ENCODE measurements around the gene ANKLE2.

DNA sequence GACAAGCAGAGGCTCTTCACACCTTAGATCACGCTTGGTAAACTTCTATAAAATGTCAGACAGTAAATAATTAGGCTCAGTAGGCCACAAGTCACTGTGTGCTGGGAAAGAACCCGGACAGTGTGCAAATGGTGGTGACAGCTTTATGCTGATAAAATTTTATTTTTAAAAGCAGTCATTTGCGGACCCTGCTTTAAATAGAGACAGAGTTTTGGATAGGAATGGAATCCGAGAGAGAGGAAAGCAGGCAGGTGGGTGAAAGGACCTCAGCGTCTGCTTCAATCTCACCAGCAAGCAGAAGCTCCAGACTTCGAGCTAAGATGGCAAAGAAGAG lies 21.4 kb downstream of the ANKLE2 start:
- TF ChIP-seq, protein P1, sequence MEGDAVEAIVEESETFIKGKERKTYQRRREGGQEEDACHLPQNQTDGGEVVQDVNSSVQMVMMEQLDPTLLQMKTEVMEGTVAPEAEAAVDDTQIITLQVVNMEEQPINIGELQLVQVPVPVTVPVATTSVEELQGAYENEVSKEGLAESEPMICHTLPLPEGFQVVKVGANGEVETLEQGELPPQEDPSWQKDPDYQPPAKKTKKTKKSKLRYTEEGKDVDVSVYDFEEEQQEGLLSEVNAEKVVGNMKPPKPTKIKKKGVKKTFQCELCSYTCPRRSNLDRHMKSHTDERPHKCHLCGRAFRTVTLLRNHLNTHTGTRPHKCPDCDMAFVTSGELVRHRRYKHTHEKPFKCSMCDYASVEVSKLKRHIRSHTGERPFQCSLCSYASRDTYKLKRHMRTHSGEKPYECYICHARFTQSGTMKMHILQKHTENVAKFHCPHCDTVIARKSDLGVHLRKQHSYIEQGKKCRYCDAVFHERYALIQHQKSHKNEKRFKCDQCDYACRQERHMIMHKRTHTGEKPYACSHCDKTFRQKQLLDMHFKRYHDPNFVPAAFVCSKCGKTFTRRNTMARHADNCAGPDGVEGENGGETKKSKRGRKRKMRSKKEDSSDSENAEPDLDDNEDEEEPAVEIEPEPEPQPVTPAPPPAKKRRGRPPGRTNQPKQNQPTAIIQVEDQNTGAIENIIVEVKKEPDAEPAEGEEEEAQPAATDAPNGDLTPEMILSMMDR (IDR thresholded peaks at IDR 0.05; ENCODE audit: low read depth, low read length, missing input control) = no peak
- TF ChIP-seq, protein P2, sequence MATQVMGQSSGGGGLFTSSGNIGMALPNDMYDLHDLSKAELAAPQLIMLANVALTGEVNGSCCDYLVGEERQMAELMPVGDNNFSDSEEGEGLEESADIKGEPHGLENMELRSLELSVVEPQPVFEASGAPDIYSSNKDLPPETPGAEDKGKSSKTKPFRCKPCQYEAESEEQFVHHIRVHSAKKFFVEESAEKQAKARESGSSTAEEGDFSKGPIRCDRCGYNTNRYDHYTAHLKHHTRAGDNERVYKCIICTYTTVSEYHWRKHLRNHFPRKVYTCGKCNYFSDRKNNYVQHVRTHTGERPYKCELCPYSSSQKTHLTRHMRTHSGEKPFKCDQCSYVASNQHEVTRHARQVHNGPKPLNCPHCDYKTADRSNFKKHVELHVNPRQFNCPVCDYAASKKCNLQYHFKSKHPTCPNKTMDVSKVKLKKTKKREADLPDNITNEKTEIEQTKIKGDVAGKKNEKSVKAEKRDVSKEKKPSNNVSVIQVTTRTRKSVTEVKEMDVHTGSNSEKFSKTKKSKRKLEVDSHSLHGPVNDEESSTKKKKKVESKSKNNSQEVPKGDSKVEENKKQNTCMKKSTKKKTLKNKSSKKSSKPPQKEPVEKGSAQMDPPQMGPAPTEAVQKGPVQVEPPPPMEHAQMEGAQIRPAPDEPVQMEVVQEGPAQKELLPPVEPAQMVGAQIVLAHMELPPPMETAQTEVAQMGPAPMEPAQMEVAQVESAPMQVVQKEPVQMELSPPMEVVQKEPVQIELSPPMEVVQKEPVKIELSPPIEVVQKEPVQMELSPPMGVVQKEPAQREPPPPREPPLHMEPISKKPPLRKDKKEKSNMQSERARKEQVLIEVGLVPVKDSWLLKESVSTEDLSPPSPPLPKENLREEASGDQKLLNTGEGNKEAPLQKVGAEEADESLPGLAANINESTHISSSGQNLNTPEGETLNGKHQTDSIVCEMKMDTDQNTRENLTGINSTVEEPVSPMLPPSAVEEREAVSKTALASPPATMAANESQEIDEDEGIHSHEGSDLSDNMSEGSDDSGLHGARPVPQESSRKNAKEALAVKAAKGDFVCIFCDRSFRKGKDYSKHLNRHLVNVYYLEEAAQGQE (IDR thresholded peaks at IDR 0.05) = no peak
- TF ChIP-seq ATF3 (IDR thresholded peaks at IDR 0.05) (no peak), RAD21 (IDR thresholded peaks at IDR 0.05) (no peak), NR2F2 (IDR thresholded peaks at IDR 0.05) (no peak), TAF1 (conservative IDR thresholded peaks at IDR 0.05) (no peak), YY1 (IDR thresholded peaks at IDR 0.05) (no peak), SP1 (IDR thresholded peaks at IDR 0.05) (no peak), RXRA (IDR thresholded peaks at IDR 0.05) (no peak), JUND (IDR thresholded peaks at IDR 0.05) (no peak), EGR1 (IDR thresholded peaks at IDR 0.05; ENCODE audit: low read depth in 2 of 2) (no peak), GABPA (IDR thresholded peaks at IDR 0.05 in 1 of 2, conservative IDR thresholded peaks at IDR 0.05 in 1 of 2) (no peak)
- TF ChIP-seq, protein P3, sequence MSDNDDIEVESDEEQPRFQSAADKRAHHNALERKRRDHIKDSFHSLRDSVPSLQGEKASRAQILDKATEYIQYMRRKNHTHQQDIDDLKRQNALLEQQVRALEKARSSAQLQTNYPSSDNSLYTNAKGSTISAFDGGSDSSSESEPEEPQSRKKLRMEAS (IDR thresholded peaks at IDR 0.05) = no peak
- TF ChIP-seq, protein P4, sequence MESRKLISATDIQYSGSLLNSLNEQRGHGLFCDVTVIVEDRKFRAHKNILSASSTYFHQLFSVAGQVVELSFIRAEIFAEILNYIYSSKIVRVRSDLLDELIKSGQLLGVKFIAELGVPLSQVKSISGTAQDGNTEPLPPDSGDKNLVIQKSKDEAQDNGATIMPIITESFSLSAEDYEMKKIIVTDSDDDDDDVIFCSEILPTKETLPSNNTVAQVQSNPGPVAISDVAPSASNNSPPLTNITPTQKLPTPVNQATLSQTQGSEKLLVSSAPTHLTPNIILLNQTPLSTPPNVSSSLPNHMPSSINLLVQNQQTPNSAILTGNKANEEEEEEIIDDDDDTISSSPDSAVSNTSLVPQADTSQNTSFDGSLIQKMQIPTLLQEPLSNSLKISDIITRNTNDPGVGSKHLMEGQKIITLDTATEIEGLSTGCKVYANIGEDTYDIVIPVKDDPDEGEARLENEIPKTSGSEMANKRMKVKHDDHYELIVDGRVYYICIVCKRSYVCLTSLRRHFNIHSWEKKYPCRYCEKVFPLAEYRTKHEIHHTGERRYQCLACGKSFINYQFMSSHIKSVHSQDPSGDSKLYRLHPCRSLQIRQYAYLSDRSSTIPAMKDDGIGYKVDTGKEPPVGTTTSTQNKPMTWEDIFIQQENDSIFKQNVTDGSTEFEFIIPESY (IDR thresholded peaks at IDR 0.05) = no peak
